ENCODE measurements around the gene KICS2.

DNA sequence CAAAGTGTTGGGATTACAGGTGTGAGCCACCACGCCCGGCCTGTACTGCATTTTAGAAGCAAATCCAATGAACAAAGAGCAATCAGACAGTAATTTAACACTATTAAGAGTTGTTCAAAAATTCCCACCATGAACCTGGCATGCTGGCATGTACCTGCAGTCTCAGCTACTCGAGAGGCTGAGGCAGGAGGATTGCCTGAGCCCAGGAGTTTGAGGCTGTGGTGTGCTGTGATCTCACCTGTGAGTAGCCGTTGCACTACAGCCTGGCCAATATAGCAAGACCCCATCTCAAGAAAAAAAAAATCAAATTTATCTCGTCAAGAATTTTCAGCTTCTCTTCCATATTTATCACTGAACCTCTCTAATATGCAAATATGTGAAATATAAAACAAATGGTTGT, 39.7 kb upstream of the KICS2 start:
- TF ChIP-seq, protein P1, sequence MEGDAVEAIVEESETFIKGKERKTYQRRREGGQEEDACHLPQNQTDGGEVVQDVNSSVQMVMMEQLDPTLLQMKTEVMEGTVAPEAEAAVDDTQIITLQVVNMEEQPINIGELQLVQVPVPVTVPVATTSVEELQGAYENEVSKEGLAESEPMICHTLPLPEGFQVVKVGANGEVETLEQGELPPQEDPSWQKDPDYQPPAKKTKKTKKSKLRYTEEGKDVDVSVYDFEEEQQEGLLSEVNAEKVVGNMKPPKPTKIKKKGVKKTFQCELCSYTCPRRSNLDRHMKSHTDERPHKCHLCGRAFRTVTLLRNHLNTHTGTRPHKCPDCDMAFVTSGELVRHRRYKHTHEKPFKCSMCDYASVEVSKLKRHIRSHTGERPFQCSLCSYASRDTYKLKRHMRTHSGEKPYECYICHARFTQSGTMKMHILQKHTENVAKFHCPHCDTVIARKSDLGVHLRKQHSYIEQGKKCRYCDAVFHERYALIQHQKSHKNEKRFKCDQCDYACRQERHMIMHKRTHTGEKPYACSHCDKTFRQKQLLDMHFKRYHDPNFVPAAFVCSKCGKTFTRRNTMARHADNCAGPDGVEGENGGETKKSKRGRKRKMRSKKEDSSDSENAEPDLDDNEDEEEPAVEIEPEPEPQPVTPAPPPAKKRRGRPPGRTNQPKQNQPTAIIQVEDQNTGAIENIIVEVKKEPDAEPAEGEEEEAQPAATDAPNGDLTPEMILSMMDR (conservative IDR thresholded peaks at IDR 0.05) = no peak
- TF ChIP-seq EZH2 (IDR thresholded peaks at IDR 0.05; ENCODE audit: low read depth) = no peak

All from PC-9 (cell line).